ENCODE measurements around the gene GNPTG.

Gene GNPTG

DNA sequence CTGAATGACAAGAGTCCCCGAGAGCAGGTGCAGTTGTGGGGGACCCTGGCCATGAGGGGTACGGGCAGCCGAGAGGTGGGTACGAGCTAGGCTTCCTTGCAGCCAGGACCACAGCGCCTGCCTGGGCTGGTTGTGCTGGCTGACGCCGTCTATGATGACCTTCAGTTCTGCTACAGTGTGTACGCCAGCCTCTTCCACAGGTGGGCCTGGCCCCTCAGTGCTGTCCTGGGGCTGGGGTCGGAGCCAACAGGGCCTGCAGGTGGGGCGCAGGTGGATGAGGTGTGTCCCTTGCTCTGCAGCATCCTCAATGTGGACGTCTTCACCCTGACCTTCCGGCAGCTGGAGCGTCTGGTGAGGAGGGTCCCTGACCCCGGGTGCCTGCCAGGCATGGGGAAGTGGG, 7.2 kb upstream of the GNPTG start:
- no peaks in the 10 kb centered on the region for H3K9me3 ChIP-seq (ENCODE audit: control insufficient read depth in 1 of 2, low read length in 2 of 2)
- no peaks in the 10 kb centered on the region for H3K27me3 ChIP-seq (ENCODE audit: low read depth, low read length)
- H3K4me3 ChIP-seq (ENCODE audit: low read depth in 1 of 2, low read length in 2 of 2), result no peak overlapping the region
- no peak overlapping the region for H3K27ac ChIP-seq (ENCODE audit: low read length)
- H3K36me3 ChIP-seq (ENCODE audit: control insufficient read depth in 1 of 2, insufficient read depth in 2 of 2, low read length in 2 of 2), result peaks cover 0 to 19% of the 10 kb centered on the region in 2 donors
- peaks cover 3 to 7% of the 10 kb centered on the region in 2 donors for H3K4me1 ChIP-seq (ENCODE audit: control insufficient read depth in 1 of 2, insufficient read depth in 2 of 2, low read length in 2 of 2)

DNA sequence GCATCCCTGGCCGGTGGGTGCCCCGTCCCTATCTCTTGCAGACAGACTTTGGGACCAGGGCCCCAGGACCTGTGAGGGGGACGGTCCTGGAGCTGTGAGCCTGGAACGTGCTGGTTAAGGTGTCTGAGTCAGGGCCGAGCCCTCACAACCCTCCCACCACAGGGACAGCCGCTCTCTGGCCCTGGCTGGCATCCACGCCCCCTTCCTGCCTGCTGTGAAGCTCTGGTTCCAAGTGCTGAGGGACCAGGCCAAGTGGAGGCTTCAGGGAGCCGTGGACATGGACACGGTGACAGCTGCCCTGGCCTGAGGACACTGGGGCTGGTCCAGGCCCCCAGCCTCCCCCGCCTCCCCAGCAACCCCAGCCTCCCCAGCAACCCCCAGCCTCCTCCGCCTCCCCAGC, 6.6 kb upstream of the GNPTG start:
- H3K27me3 ChIP-seq (ENCODE audit: low read depth, low read length), result no peaks in the 10 kb centered on the region
- peaks cover 3 to 10% of the 10 kb centered on the region in 2 donors for H3K4me1 ChIP-seq (ENCODE audit: control insufficient read depth in 1 of 2, insufficient read depth in 2 of 2, low read length in 2 of 2)
- H3K4me3 ChIP-seq (ENCODE audit: low read depth in 1 of 2, low read length in 2 of 2), result no peak overlapping the region
- H3K9me3 ChIP-seq (ENCODE audit: control insufficient read depth in 1 of 2, low read length in 2 of 2), result no peaks in the 10 kb centered on the region
- no peak overlapping the region for H3K27ac ChIP-seq (ENCODE audit: low read length)
- peaks cover 0 to 24% of the 10 kb centered on the region in 2 donors for H3K36me3 ChIP-seq (ENCODE audit: control insufficient read depth in 1 of 2, insufficient read depth in 2 of 2, low read length in 2 of 2)

DNA sequence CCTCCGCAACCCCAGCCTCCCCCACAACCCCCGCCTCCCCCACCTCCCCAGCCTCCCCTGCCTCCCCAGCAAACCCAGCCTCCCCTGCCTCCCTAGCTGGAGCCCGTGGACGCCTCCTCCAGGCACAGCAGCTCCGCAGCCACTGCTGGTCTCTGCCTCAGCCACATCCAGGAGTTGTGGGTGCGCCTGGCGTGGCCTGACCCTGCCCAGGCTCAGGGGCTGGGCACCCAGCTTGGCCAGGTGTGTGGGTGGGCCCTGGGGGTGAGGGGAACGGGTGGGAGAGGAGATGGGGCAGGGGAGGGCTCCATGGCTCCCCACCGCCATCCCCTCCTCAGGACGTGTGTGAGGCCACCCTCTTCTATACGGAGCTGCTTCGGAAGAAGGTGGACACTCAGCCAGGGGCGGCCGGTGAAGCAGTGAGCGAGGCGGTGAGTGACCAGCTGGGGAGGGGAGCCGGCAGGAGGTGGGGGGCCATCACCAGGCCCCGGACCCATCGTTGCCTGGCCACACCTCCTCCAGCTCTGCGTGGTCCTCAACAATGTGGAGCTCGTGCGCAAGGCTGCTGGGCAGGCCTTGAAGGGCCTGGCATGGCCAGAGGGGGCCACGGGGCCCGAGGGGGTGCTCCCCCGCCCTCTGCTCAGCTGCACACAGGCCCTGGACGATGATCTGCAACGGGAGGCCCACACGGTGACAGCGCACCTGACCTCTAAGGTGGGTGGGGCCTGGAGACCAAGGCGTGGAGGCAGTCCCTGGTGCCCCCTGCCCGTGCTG, 5.9 kb upstream of the GNPTG start:
- Histone ChIP-seq H3K4me3 (ENCODE audit: low read depth in 1 of 2, low read length in 2 of 2) (no peak overlapping the region), H3K9me3 (ENCODE audit: control insufficient read depth in 1 of 2, low read length in 2 of 2) (no peaks in the 10 kb centered on the region), H3K4me1 (ENCODE audit: control insufficient read depth in 1 of 2, insufficient read depth in 2 of 2, low read length in 2 of 2) (peaks cover 3 to 17% of the 10 kb centered on the region in 2 donors), H3K27me3 (ENCODE audit: low read depth, low read length) (no peaks in the 10 kb centered on the region), H3K27ac (ENCODE audit: low read length) (no peak overlapping the region), H3K36me3 (ENCODE audit: control insufficient read depth in 1 of 2, insufficient read depth in 2 of 2, low read length in 2 of 2) (peaks cover 0 to 24% of the 10 kb centered on the region in 2 donors)

DNA sequence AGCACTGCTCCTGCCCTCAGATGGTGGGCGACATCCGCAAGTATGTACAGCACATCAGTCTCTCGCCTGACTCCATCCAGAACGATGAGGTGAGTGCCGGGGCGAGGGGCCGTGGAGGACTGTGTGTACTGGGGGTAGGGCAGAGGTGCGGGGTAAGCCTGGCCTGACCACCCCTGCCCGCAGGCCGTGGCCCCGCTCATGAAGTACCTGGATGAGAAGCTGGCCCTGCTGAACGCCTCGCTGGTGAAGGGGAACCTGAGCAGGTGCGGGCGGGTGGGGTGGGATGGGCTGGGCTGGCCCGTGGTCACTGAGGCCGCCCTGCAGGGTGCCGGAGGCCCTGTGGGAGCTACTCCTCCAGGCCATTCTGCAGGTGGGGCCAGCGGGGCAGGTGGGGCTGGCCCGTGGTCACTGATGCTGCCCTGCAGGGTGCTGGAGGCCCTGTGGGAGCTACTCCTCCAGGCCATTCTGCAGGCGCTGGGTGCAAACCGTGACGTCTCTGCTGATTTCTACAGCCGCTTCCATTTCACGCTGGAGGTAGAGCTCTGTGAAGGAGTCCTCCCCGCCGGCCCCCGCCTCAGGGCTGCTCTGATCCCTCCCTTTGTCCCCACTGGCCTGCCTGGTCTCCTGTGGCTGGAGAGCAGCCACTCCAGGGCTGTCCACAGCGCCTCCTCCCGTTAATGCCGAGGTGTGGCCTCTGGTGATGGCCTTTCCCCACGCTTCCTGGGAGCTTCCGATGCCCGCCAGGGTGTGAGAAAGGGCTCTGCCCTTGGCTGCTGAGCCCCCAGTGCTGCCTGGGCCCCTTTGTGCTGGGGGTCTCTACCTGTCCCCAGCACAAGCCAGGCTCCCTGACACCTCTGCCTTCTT, 5.1 kb upstream of the GNPTG start:
- Histone ChIP-seq H3K27me3 (ENCODE audit: low read depth, low read length) (no peaks in the 10 kb centered on the region), H3K9me3 (ENCODE audit: control insufficient read depth in 1 of 2, low read length in 2 of 2) (no peaks in the 10 kb centered on the region), H3K36me3 (ENCODE audit: control insufficient read depth in 1 of 2, insufficient read depth in 2 of 2, low read length in 2 of 2) (peaks cover 0 to 24% of the 10 kb centered on the region in 2 donors), H3K27ac (ENCODE audit: low read length) (no peak overlapping the region), H3K4me1 (ENCODE audit: control insufficient read depth in 1 of 2, insufficient read depth in 2 of 2, low read length in 2 of 2) (peaks cover 3 to 23% of the 10 kb centered on the region in 2 donors), H3K4me3 (ENCODE audit: low read depth in 1 of 2, low read length in 2 of 2) (no peak overlapping the region)

DNA sequence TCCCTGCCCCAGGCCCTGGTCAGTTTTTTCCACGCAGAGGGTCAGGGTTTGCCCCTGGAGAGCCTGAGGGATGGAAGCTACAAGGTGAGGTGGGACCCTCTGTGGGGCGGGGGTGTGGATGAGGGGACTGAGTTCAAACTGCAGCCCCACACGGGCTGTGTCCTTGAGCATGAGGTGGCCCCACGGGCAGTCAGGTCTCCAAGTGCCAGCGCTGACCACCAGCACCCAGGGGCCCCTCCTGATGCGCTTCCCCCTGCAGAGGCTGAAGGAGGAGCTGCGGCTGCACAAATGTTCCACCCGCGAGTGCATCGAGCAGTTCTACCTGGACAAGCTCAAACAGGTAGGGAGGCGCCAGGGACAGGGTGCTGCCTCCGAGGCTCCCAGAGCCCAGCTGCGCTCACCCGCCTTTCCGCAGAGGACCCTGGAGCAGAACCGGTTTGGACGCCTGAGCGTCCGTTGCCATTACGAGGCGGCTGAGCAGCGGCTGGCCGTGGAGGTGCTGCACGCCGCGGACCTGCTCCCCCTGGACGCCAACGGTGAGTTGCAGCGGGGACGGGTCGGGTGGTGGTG, 4.4 kb upstream of the GNPTG start:
- no peaks in the 10 kb centered on the region for H3K9me3 ChIP-seq (ENCODE audit: control insufficient read depth in 1 of 2, low read length in 2 of 2)
- H3K4me3 ChIP-seq (ENCODE audit: low read depth in 1 of 2, low read length in 2 of 2), result no peak overlapping the region
- H3K27me3 ChIP-seq (ENCODE audit: low read depth, low read length), result no peaks in the 10 kb centered on the region
- peaks cover 2 to 25% of the 10 kb centered on the region in 2 donors for H3K4me1 ChIP-seq (ENCODE audit: control insufficient read depth in 1 of 2, insufficient read depth in 2 of 2, low read length in 2 of 2)
- no peak overlapping the region for H3K27ac ChIP-seq (ENCODE audit: low read length)
- peaks cover 0 to 24% of the 10 kb centered on the region in 2 donors for H3K36me3 ChIP-seq (ENCODE audit: control insufficient read depth in 1 of 2, insufficient read depth in 2 of 2, low read length in 2 of 2)

DNA sequence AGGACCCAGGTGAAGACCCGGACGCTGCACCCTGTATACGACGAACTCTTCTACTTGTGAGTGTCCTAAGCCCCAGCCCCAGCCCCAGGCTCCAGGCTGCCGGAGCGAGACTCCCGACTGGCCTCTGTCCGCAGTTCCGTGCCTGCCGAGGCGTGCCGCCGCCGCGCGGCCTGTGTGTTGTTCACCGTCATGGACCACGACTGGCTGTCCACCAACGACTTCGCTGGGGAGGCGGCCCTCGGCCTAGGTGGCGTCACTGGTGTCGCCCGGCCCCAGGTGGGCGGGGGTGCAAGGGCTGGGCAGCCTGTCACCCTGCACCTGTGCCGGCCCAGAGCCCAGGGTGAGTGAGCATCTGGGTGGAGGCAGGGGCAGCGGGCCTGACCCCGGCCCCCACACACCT, 3.8 kb upstream of the GNPTG start:
- H3K27me3 ChIP-seq (ENCODE audit: low read depth, low read length), result no peaks in the 10 kb centered on the region
- H3K36me3 ChIP-seq (ENCODE audit: control insufficient read depth in 1 of 2, insufficient read depth in 2 of 2, low read length in 2 of 2), result peaks cover 0 to 24% of the 10 kb centered on the region in 2 donors
- H3K4me1 ChIP-seq (ENCODE audit: control insufficient read depth in 1 of 2, insufficient read depth in 2 of 2, low read length in 2 of 2), result peaks cover 5 to 25% of the 10 kb centered on the region in 2 donors
- no peak overlapping the region for H3K27ac ChIP-seq (ENCODE audit: low read length)
- H3K9me3 ChIP-seq (ENCODE audit: control insufficient read depth in 1 of 2, low read length in 2 of 2), result no peaks in the 10 kb centered on the region
- no peak overlapping the region for H3K4me3 ChIP-seq (ENCODE audit: low read depth in 1 of 2, low read length in 2 of 2)

DNA sequence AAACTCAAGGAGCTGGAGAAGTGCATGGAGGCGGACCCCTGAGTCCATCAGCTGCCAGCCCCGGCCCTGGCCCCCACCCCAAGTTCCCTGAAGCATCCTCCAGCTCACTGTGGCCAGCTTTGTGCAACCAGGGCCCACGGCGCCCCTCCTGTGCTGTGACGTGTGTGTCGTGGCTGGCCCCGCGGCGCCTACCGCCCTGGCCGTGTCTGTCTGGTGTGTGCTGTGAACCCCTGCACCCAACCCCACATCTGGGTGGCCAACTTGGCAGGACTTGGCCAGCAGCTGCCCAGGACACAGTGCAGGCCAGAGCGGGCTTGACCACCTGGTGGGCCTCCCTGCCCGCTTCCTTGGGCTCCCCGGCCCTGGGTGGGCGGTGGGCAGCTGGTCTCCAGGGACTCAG, 3.3 kb upstream of the GNPTG start:
- Histone ChIP-seq H3K36me3 (ENCODE audit: control insufficient read depth in 1 of 2, insufficient read depth in 2 of 2, low read length in 2 of 2) (peaks cover 0 to 24% of the 10 kb centered on the region in 2 donors), H3K9me3 (ENCODE audit: control insufficient read depth in 1 of 2, low read length in 2 of 2) (no peaks in the 10 kb centered on the region), H3K27ac (ENCODE audit: low read length) (no peak overlapping the region), H3K4me3 (ENCODE audit: low read depth in 1 of 2, low read length in 2 of 2) (no peak overlapping the region), H3K4me1 (ENCODE audit: control insufficient read depth in 1 of 2, insufficient read depth in 2 of 2, low read length in 2 of 2) (peaks cover 5 to 29% of the 10 kb centered on the region in 2 donors), H3K27me3 (ENCODE audit: low read depth, low read length) (no peaks in the 10 kb centered on the region)

DNA sequence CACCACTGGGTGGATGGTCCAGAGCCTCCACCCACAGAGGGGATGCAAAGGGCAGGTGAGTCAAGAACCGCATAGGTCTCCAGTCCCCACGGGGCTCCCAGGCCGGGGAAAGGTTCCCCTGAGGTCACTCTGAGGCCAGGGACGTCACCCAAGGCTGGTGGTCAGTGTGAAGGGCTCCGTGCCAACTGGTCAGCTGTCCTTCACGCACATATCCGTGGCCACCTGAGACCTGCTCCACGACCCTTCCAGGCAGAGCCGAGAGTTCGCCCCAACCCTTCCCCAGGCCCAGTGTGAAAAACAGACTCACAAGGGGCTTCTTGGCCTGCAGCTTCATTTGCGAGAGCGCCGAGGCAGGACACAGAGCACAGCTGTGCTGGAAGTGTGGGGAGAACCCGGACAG, 2.8 kb upstream of the GNPTG start:
- Histone ChIP-seq H3K27me3 (ENCODE audit: low read depth, low read length) (no peaks in the 10 kb centered on the region), H3K9me3 (ENCODE audit: control insufficient read depth in 1 of 2, low read length in 2 of 2) (no peaks in the 10 kb centered on the region), H3K36me3 (ENCODE audit: control insufficient read depth in 1 of 2, insufficient read depth in 2 of 2, low read length in 2 of 2) (peaks cover 0 to 24% of the 10 kb centered on the region in 2 donors), H3K27ac (ENCODE audit: low read length) (no peak overlapping the region), H3K4me3 (ENCODE audit: low read depth in 1 of 2, low read length in 2 of 2) (no peak overlapping the region), H3K4me1 (ENCODE audit: control insufficient read depth in 1 of 2, insufficient read depth in 2 of 2, low read length in 2 of 2) (peaks cover 5 to 29% of the 10 kb centered on the region in 2 donors)

DNA sequence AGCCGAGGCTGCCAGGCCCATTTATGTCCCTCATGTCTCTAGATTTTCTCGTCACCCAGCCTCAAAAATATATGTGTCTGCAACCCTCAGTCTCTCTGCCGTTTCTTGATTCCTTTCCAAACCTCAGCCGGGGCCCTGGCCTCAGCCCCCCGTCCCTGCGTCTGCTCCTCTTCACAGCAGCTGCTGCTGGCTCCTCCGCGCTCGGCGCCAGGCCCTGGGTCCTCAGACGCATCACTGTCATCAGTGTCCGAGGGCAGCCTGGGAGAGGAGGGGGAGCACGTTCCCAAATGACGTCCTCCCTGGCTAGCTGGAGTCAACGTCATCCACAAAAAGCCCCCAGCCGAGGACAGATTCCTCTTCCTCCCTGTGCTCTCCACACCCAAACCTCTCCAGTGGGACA, 2.4 kb upstream of the GNPTG start:
- H3K4me1 ChIP-seq (ENCODE audit: control insufficient read depth in 1 of 2, insufficient read depth in 2 of 2, low read length in 2 of 2), result peaks cover 5 to 29% of the 10 kb centered on the region in 2 donors
- no peak overlapping the region for H3K27ac ChIP-seq (ENCODE audit: low read length)
- no peaks in the 10 kb centered on the region for H3K27me3 ChIP-seq (ENCODE audit: low read depth, low read length)
- H3K36me3 ChIP-seq (ENCODE audit: control insufficient read depth in 1 of 2, insufficient read depth in 2 of 2, low read length in 2 of 2), result peaks cover 0 to 24% of the 10 kb centered on the region in 2 donors
- no peak overlapping the region for H3K4me3 ChIP-seq (ENCODE audit: low read depth in 1 of 2, low read length in 2 of 2)
- no peaks in the 10 kb centered on the region for H3K9me3 ChIP-seq (ENCODE audit: control insufficient read depth in 1 of 2, low read length in 2 of 2)

DNA sequence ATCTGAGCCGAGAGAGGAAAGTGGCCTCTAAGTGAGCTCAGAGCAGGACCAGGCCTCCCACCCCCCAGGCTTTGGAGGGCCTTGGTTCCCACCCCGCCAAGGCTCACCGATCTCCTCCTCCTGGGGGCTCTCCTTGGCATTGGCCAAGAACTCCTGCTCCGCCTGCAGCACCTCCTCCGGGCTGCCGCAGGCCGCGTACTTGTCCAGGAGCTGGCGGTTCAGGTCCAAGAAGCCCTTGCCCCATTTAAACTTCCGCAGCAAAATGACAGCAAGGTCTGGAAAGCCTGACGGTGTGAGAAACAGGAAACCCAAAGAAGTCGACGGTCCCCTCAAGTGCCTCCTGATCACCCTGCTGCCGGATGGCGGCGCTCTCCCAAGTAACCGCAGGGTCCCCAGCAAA, 1.8 kb upstream of the GNPTG start:
- H3K36me3 ChIP-seq (ENCODE audit: control insufficient read depth in 1 of 2, insufficient read depth in 2 of 2, low read length in 2 of 2), result peaks cover 0 to 24% of the 10 kb centered on the region in 2 donors
- no peak overlapping the region for H3K27ac ChIP-seq (ENCODE audit: low read length)
- H3K4me3 ChIP-seq (ENCODE audit: low read depth in 1 of 2, low read length in 2 of 2), result no peak overlapping the region
- H3K9me3 ChIP-seq (ENCODE audit: control insufficient read depth in 1 of 2, low read length in 2 of 2), result no peaks in the 10 kb centered on the region
- no peaks in the 10 kb centered on the region for H3K27me3 ChIP-seq (ENCODE audit: low read depth, low read length)
- H3K4me1 ChIP-seq (ENCODE audit: control insufficient read depth in 1 of 2, insufficient read depth in 2 of 2, low read length in 2 of 2), result peaks cover 5 to 29% of the 10 kb centered on the region in 2 donors

DNA sequence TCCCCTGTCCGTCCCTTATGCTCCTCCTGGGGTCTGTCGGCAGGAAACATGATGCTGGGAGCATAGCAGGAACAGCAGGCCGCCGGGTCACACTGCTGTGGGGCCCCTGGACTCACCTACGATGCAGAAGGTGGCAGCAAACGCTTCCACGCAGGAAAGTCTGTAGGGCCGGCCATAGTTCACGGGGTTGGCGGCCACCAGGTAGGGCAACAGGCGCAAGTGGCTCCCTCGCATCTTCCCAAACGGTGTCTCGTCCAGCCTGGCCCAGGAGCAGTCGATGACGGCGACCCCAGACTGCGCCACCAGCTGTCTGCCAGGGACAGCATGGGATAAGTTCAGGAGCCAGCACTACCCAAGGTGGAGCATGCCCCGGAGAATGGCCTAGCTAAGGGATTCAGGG, 1.0 kb upstream of the GNPTG start:
- Histone ChIP-seq H3K4me1 (ENCODE audit: control insufficient read depth in 1 of 2, insufficient read depth in 2 of 2, low read length in 2 of 2) (peaks cover 5 to 29% of the 10 kb centered on the region in 2 donors), H3K4me3 (ENCODE audit: low read depth in 1 of 2, low read length in 2 of 2) (peak overlapping the region; percentile 68 to 100), H3K27me3 (ENCODE audit: low read depth, low read length) (no peaks in the 10 kb centered on the region), H3K36me3 (ENCODE audit: control insufficient read depth in 1 of 2, insufficient read depth in 2 of 2, low read length in 2 of 2) (peaks cover 0 to 24% of the 10 kb centered on the region in 2 donors), H3K27ac (ENCODE audit: low read length) (no peak overlapping the region), H3K9me3 (ENCODE audit: control insufficient read depth in 1 of 2, low read length in 2 of 2) (no peaks in the 10 kb centered on the region)

Data from muscle layer of duodenum (tissue), 2 donors.